H1 (cell line): ENCODE measurements around the gene DEPDC1. TPM values are rescaled to one million over a fixed set of nuclear protein-coding genes. Genes with fewer than 3 reads are reported as not detected.

Experiments used
- ASH2L ChIP-seq: fragments of 200-600, 300-600 bp; sonication (generic); IDR thresholded peaks from one replicate; pipeline ENCODE4 v1.7.1; 2017; ENCODE audit warnings: low read length
- CBX8 ChIP-seq: fragments of 300-800, 300-1000 bp; sonication (generic); IDR thresholded peaks from 2 replicates; pipeline ENCODE4 v1.7.1; 2016; ENCODE audit warnings: low read depth, low read length, borderline replicate concordance
- YY1 ChIP-seq: IDR thresholded peaks from 2 replicates; pipeline ENCODE4 v1.6.1; 2011; ENCODE audit warnings: low read depth, mild to moderate bottlenecking, low read length
- polyA plus RNA-seq, 7 experiments: library from polyadenylated mRNA; depleted of rRNA in 3 of 7; stranded (reverse) in 5 of 7; unstranded in 2 of 7; fragments of >200 nt in 5 of 7; fragments of 200-250 nt in 2 of 7; gene quantifications; 1 replicate in 5 of 7; 2 replicates in 1 of 7; 4 replicates in 1 of 7; pipeline versions ENCODE4 v1.2.1 to v1.2.3, GENCODE V29; 2011 to 2013; ENCODE audit warnings: missing spikeins in 2 of 7, mixed read lengths in 2 of 7
- total RNA-seq: library from RNA; stranded (reverse); fragmentation: NEBNext Ultra II Directional; extraction: Animal tissue kit (Norgen Biotek cat#: 25700); gene quantifications from 2 replicates; pipeline ENCODE4 v1.2.1, GENCODE V29; 2021
- TF ChIP-seq, protein P1 (sequence below), 3 experiments: IDR thresholded peaks; 1 replicate in 2 of 3; 2 replicates in 1 of 3; pipeline versions ENCODE4 v1.5.1 to v1.6.1; 2011; ENCODE audit warnings: low read length in 3 of 3, mild to moderate bottlenecking in 3 of 3, inconsistent platforms in 2 of 3, low read depth in 1 of 3, moderate library complexity in 1 of 3; ENCODE audit not compliant: insufficient read depth in 1 of 3; ENCODE audit errors: control extremely low read depth in 1 of 3
- TF ChIP-seq, protein P2 (sequence below): IDR thresholded peaks from 2 replicates; pipeline ENCODE4 v1.6.1; 2012; ENCODE audit warnings: low read length, inconsistent platforms

The DEPDC1 gene
- total and polyA plus RNA-seq, 2 of the 8 experiments (the other 6 are each of a cell fraction or from before 2014, with no cell fraction given) = 5.5 to 46.5 TPM

DNA sequence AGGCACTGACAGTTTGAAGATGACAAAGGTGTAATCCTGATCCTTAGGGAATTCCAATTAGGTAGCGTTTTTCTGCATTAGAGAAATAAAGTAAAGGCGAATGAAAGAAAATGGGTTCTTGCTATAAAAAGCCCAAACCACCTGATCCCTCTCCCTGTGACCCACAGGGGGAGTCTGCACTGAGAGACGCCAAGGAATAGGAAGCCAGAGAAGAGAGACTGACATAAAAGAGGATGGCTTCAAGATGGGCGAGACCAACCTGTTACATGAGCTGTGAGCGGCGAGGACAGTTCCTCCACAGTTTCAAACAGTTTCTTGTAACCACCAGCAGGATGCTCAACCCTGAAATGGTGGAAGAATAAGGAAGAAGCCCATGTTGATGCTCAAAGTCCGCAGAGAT is 48.5 kb downstream of the DEPDC1 start (continued):
- TF ChIP-seq, protein P1, sequence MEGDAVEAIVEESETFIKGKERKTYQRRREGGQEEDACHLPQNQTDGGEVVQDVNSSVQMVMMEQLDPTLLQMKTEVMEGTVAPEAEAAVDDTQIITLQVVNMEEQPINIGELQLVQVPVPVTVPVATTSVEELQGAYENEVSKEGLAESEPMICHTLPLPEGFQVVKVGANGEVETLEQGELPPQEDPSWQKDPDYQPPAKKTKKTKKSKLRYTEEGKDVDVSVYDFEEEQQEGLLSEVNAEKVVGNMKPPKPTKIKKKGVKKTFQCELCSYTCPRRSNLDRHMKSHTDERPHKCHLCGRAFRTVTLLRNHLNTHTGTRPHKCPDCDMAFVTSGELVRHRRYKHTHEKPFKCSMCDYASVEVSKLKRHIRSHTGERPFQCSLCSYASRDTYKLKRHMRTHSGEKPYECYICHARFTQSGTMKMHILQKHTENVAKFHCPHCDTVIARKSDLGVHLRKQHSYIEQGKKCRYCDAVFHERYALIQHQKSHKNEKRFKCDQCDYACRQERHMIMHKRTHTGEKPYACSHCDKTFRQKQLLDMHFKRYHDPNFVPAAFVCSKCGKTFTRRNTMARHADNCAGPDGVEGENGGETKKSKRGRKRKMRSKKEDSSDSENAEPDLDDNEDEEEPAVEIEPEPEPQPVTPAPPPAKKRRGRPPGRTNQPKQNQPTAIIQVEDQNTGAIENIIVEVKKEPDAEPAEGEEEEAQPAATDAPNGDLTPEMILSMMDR (IDR thresholded peaks at IDR 0.05; ENCODE audit: control extremely low read depth in 1 of 3, insufficient read depth in 1 of 3, low read depth in 1 of 3, low read length in 3 of 3) = peak in 2 of 3 experiments; percentile 26 to 37; a peak in 3 of 4 replicates
- TF ChIP-seq, protein P2, sequence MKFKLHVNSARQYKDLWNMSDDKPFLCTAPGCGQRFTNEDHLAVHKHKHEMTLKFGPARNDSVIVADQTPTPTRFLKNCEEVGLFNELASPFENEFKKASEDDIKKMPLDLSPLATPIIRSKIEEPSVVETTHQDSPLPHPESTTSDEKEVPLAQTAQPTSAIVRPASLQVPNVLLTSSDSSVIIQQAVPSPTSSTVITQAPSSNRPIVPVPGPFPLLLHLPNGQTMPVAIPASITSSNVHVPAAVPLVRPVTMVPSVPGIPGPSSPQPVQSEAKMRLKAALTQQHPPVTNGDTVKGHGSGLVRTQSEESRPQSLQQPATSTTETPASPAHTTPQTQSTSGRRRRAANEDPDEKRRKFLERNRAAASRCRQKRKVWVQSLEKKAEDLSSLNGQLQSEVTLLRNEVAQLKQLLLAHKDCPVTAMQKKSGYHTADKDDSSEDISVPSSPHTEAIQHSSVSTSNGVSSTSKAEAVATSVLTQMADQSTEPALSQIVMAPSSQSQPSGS = no peak
- TF ChIP-seq YY1 = no peak
- no peak for TF ChIP-seq ASH2L
- no peak for TF ChIP-seq CBX8
